Gastroesophageal sphincter (tissue), 3 donors: ENCODE measurements around the gene FOXN3.

Source experiments
- CTCF ChIP-seq, 4 experiments: fragments of 200-600 bp in 2 of 4; fragments of 450-650 bp in 2 of 4; sonication (generic) in 1 of 4; IDR thresholded peaks; one replicate each; pipeline ENCODE4 v1.5.1; 2017 to 2019; ENCODE audit warnings: antibody characterized with exemption in 4 of 4, mild to moderate bottlenecking in 2 of 4, moderate library complexity in 2 of 4
- POLR2A ChIP-seq, 2 donors: fragments of 450-650 bp; IDR thresholded peaks; one replicate each; pipeline ENCODE4 v1.6.1; 2017; ENCODE audit warnings: antibody characterized with exemption in 2 of 2, mild to moderate bottlenecking in 2 of 2, moderate library complexity in 1 of 2
- POLR2AphosphoS5 ChIP-seq: sonication (generic); formaldehyde crosslinking; IDR thresholded peaks from one replicate; pipeline ENCODE4 v1.6.1; 2017; ENCODE audit warnings: antibody characterized with exemption

GRCh38 chr14:89430391-89431236, 13.6 kb upstream of the FOXN3 start:
- TF ChIP-seq POLR2A (IDR thresholded peaks at IDR 0.05) (no peak), CTCF (IDR thresholded peaks at IDR 0.05) (no peak), POLR2AphosphoS5 (no peak)
